Stimulated activated CD8-positive, alpha-beta memory T cell treated with anti-CD3 and anti-CD28 coated beads, Interleukin-7, amount 100 ng/mL, for 48 hours (primary cell): Measurements from ENCODE around the gene ZC3H12A.
"Not testable (repeated sequence)": the region's sequence is repeated elsewhere in the genome, so short reads cannot be mapped to it uniquely, and the experiment has no call there.

Source experiments
- DNase-seq, 2 donors: peaks; one replicate each; pipeline ENCODE4 v3.0.0-alpha.2; 2020; ENCODE audit warnings: low read depth in 1 of 2; ENCODE audit errors: extremely low read depth in 1 of 2

The ZC3H12A gene

DNA sequence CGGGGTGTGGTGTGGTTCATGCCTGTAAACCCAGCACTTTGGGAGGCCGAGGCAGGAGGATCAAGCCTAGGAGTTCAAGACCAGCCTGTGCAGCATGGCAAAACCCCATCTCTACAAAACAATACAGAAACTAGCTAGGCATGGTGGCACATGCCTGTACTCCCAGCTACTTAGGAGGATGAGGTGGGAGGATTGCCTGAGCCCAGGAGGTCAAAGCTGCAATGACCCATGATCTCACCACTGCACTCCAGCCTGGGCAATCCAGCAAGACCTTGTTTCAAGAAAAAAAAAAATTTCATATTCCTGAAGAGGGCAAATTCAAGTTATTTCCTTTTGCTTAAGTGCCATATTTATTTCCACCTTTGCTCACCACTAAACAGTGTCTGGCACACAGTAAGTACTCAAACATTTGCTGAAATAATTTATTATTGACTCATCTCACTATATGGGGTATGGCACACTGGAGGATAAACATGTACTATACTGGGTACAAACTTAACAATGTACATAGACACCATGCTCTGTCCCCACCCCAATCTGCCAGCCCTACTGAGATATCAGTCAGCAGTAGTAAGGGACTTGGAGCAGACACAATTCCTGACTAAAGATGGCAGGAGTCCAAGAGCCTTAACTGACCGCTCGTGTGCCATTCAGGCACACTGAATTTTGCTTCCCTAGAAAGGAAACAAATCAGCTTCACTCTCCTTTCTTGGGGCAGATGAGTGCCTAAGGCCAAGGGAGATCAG lies 24.7 kb downstream of the ZC3H12A start:
- DNase-seq: no peak

DNA sequence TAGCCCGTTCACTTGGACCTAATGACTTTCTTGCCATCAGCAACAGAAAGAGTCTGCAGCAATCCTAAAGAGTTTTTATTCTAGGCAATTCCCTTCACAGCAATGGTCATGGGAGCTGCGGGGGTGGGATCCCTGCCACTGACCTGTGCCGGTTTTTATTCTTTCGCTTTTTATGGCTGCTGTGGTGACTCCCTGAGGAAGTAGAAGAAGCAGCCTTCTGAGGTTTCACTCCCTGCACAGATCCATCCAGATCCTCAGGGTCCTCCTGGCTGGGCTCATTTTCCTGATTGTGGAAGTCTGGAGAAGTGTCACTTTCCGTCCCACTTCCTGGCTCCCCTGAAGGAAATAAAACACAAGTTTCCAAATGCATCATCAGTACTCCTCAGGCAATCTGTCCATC lies 27.3 kb downstream of the ZC3H12A start:
- no peak for DNase-seq

DNA sequence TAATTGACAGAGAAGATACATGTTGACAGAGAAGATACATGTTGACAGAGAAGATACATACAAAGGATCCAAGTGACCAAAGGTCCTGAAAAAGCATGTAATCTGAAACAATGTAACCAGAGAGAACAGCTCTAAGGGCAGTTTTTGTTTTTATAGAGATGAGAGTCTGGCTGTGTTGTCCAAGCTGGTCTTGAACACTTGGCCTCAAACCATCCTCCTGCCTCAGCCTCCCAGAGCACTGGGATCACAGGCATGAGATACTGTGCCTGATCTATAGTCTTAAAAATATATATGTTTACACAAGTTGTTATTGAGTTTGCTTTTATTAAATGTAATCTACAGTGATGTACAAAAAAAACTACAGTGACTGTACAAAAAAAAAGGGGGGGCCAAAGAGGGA lies 27.7 kb downstream of the ZC3H12A start:
- no peak for DNase-seq

DNA sequence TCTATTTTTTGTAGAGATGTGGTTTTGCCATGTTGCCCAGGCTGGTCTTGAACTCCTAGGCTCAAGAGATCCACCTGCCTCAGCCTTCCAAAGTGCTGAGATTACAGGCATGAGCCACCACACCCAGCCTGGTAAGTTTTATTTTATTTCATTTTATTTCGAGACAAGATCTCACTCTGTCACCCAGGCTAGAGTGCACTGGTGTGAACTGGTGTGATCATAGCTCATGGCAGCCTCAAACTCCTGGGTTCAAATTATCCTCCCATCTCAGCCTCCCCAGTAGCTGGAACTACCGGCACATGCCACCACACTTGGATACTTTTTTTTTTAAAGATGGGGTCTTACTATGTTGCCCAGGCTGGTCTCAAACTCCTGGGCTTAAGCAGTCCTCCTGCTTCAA lies 28.4 kb downstream of the ZC3H12A start:
- not testable (repeated sequence) for DNase-seq

DNA sequence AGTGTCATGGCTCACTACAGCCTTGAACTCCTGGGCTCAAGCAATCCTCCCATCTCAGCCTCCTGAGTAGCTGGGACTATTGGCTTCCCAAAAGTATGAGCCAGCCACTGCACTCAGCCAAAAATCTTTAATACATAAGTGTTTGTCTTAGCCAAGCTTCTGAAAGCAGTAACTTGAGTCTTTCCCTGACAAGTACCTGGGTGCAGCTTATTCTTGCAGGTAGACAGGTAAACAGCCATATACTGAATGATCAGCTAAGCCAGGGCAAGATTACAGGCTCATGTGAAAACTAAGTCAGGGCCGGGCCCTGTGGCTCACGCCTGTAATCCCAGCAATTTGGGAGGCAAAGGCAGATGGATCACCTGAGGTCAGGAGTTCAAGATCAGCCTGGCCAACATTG lies 32.4 kb downstream of the ZC3H12A start:
- no peak for DNase-seq

DNA sequence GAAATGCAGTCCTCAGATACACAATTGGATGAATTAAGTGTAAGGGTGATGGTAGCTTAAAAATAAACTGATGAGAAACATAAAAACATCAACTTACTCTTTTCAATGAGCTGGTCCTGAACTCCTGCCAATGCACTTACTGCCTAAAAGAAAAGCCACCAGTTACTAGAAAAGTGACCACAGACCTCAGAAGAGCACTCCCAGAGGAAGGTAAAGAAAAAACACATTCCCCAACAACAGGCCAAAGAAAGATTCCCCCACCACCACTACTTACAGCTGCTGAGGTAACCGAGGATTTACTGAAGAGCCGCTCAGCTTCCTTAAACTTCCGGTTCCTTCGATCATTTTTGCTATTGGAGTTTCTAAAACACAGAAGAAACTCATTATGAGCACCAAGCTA lies 34.8 kb downstream of the ZC3H12A start:
- DNase-seq: no peak

DNA sequence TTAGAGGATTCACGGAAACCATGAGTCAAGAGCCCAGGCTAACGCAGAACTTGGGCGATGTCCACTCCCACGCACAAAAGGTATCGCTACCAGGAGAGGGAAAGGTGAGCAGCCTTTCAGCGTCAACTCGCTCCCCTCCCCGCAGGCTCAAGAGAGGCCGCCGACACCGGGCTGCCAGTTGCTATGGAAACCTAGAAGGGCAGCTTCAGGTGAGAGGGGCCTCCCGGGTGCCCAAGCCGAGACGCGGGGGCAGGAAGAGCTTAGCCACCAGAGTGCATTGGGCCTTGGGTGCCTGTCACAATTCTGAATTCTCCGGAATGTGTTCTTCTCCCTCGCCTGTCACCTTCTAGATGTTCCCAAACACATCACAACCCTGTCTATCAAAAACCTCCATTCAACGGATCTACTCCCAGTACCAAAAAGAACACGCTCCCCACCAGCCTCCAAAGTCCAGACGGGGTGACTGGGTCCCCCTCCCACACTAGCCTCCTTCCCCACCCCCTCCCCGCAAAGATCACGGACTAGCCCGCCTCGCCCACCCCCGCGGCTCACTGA lies 39.5 kb downstream of the ZC3H12A start:
- peak; percentile 54 to 73 for DNase-seq

DNA sequence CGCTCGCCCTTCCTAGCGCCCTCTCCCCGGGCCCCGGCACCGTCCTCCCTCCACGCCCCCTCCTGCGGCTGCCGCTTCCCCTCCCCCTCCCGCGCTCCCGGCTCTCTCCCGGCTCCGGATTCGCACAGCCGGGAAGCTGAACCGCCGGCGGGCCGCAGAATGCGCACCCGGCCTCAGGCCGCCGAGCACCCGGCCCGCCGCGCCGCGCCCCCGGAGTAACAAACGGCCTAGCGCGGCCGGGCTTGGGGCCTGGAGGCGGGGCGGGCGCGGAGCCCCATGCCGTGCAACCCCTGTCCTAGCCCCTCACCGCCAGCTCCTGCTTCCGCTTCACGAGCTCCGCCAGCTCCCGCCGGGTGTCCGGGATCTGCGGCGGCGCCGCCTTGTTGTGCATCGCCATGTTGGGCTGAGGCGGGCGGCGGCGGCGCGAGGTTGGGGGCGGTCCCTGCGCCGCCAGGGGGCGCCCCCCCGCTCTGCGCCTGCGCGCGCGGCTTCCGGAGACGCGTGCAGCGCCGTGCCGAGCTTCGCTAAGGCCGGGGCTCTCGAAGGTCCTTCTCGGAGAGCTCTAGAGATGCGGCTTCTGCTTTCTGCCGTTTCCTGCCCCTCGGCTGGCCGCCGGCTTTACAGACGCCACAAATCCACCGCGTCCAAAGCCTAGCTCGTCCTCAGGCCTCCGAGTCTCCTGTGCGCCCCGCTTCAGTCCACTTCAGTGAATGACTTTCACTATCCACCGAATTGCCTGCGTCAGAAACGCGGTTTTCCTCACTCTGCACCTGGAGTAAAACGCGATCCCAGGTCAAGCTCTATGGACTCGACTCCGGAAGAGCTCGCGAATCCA lies 40.2 kb downstream of the ZC3H12A start, which contains the start of gene MEAF6:
TSS of gene MEAF6 (minus strand) at position 417 of the 835 bp plus-strand sequence. CDS start at position 397, 20 bp downstream.
- DNase-seq: peak; percentile 59 to 68

DNA sequence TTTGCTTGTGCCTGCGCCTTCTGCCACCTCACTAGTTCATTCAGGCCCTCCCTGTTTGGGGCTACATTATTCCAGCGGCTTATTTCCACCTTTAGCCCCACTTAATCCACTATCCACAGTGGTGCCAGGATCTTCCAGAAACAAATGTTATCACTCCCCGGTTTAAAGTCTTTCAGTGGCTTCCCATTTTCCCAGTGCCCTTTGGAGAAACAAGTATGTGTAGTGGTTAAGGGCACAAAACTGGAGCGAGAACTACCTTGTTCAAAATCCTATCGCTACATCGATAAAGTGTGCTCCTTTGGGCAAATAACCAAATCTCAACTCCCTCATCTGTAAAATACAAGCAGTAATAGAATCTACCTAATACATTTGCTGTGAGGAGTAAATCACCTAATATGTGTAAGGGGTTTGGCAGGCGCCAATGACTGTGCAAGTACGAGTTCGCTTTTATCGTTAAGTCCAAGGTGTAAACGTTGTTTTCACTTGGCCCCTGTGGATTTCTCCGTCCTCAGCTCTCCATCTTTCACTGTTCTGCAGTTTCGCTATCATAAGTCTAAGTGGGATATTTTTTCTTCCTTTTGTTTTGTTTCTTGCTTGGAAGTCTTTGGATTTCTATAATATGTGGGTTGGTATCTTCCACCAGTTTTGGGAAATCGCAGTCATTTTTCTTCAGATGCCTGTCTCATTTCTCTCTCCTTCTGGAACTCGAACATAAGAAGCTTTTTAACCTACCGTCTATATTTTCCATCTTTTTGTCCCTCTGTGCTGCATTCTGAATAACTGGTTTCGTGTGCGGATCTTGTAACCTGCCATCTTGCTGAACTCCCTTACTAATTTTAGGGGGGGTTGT lies 41.0 kb downstream of the ZC3H12A start:
- no peak for DNase-seq

DNA sequence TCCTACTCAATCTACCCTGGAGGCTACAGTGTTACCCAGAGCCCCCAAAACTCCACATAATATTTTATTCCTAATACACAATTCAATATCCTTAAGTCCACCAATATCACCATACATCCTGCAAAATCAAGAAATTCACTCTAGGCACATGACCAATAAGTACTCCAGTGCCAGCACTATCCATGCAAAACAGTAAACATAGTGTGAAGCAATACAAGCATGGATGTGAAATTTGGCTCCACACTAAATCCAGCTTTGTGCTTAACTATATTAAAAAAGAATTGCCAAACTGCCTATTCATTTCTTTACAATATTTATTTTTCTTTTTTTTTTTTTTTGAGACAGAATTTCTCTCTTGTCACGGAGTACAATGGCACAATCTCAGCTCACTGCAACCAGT lies 43.2 kb downstream of the ZC3H12A start:
- DNase-seq: no peak

DNA sequence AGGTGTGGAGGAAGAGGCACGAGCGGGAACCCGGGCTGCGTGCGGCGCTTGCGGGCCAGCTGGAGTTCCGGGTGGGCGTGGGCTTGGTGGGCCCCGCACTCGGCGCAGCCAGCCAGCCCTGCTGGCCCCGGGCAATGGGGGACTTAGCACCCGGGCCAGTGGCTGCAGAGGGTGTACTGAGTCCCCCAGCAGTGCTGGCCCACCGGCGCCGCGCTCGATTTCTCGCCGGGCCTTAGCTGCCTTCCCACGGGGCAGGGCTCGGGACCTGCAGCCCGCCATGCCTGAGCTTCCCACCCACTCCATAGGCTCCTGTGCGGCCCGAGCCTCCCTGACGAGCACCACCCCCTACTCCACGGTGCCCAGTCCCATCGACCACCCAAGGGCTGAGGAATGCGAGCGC lies 43.9 kb downstream of the ZC3H12A start:
- not testable (repeated sequence) for DNase-seq

DNA sequence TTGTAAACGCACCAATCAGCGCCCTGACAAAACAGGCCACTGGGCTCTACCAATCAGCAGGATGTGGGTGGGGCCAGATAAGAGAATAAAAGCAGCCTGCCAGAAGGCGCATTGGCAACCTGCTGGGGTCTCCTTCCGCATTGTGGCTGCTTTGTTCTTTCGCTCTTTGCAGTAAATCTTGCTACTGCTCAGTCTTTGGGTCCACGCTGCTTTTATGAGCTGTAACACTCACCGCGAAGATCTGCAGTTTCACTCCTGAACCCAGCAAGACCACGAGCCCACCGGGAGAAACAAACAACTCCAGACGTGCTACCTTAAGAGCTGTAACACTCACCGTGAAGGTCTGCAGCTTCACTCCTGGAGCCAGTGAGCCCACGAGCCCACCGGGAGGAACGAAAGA lies 44.5 kb downstream of the ZC3H12A start:
- DNase-seq: peak; percentile 44 to 72

DNA sequence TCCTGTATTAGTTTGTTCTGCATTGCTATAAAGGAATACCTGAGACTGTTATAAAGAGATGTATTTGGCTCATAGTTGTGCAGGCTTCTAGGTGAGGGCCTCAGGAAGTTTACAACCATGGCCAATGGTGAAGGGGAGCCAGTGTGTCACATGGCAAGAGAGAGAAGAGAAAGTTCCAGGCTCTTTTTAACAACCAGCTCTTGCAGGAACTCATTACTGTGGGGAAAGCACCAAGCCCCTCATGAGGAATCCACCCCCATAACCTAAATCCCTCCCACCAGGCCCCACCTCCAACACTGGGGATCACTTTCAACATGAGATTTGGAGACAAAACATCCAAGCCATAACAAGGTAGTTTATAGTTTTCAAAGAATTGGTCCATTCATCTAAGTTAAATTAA lies 45.2 kb downstream of the ZC3H12A start:
- DNase-seq: no peak

DNA sequence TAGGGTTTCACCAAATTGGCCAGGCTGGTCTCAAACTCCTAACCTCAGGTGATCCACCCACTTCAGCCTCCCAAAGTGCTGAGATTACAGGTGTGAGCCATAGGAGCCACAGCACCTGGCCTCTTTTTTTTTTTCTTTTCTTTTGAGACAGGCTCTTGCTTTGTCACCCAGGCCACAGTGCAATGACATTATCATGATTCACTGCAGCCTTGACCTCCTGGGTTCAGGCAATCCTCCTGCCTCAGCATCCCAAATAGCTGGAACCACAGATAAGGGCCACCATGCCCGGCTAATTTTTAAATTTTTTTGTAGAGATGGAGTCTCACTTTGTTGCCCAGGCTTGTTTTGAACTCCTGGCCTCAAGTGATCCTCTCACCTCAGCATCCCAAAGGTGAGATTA lies 55.5 kb downstream of the ZC3H12A start:
- DNase-seq: not testable (repeated sequence)

DNA sequence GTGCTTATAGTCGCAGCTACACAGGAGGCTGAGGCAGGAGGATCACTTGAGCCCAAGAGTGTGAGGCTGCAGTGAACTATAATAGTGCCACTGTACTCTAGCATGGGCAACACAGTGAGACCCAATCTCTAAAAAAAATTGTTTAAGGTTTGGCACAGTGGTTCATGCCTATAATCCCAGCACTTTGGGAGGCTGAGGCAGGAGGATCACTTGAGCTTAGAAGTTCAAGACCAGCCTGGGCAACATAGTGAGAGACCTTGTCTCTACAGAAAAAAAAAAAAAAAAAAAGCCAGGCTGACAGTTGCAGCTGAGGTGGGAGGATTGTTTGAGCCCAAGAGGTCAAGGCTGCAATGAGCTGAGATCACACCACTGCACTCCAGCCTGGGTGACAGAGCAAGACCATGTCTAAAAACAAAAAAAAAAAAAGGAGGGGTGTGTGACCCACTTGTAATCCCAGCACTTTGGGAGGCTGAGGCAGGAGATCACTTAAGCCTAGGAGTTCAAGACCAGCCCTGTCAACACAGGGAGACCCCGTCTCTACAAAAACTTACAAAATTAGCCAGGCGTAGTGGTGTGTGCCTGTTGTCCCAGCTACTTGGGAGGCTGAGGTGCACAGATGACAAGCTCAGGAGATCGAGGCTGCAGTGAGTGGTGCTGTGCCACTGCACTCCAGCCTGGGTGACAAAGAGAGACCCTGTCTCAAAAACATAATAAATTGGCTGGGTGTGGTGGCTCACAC lies 58.2 kb downstream of the ZC3H12A start:
- DNase-seq: not testable (repeated sequence)

DNA sequence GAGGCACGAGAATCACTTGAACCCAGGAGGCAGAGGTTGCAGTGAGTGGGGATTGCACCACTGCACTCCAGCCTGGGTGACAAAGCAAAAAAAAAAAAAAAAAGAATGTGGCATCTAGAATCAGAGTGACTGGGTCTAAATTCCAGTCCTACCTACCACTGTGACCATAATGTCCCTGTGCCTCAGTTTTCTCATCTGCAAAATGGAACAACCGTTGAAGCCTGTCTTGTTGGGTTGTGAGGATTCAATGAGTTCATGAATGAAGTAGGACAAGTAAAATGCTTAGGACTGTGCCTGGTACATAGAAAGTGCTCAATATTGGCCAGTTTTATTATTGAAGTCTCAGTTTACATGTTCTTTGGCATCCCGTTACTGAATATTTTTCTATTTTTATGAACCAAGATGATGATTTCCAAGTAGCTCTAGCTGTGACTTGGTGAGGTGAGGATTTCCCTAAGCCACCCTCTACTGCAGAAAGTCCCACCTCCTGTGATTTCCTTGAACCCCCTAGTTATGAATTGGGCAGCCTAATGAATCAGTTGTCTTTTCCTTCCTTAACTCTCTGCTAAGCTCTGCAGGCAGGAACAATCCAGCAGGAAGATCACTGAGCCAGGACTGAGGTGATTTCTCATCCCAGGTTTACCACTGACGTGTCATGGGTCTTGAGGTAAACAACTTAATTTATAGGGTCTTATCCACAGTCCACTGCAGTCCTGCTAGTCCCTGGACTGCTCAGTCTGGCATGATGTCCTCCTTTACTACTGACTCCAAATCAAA lies 59.1 kb downstream of the ZC3H12A start:
- no peak for DNase-seq
